ENCODE results near the gene TLX1.

TLX1 gene

GRCh38 chr10:101122270-101123084 lies 8.6 kb upstream of the TLX1 start:
- no peaks in the 10 kb centered on the region for H3K9me3 Mint-ChIP-seq
- H3K27ac Mint-ChIP-seq, result no peak overlapping the region
- peak overlapping the region; percentile 17 for H3K4me3 Mint-ChIP-seq
- H3K27me3 Mint-ChIP-seq, result peaks cover 70% of the 10 kb centered on the region
- no peak for ATAC-seq
- H3K4me1 Mint-ChIP-seq, result peaks cover 36% of the 10 kb centered on the region
- no peaks in the 10 kb centered on the region for H3K36me3 Mint-ChIP-seq

DNA sequence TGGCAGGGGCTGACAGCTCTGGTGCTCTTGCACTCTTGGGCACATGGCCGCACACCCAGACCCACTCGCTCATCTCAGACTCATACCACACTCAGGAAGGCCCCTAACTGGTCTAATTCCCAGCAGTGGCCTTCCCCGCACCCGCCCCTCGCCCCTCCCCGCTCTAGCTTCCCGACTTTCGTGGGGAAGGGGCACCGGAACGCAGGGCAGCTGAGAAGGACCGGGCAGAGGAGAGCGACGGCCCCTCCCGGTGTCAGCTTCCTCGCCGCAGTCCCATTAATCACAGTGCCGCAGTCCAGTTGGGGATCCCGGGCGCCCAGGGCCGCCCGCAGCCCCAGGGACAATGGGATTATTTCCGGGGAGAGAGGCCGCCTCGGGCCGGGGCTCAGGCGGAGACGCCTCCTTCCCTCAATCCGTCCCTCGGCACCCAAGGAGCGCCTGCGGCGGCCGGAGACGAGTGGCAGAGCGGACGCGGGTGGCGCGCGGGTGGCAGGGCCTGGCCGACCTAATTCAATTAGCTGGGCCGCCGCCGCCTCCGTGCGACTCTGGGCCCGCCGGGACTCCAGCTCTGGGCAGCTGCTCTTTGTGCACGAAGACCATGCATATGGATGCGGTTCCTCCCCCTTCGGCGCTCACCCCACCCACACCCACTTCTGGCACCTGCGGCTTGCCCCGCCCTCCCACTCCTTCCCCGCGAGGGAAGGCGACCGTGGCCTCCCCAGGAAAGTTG lies 7.8 kb upstream of the TLX1 start:
- H3K27me3 Mint-ChIP-seq, result peaks cover 74% of the 10 kb centered on the region
- H3K4me1 Mint-ChIP-seq, result peaks cover 36% of the 10 kb centered on the region
- no peaks in the 10 kb centered on the region for H3K9me3 Mint-ChIP-seq
- H3K27ac Mint-ChIP-seq, result no peak overlapping the region
- H3K4me3 Mint-ChIP-seq, result peak overlapping the region; percentile 13
- ATAC-seq, result no peak
- no peaks in the 10 kb centered on the region for H3K36me3 Mint-ChIP-seq

DNA sequence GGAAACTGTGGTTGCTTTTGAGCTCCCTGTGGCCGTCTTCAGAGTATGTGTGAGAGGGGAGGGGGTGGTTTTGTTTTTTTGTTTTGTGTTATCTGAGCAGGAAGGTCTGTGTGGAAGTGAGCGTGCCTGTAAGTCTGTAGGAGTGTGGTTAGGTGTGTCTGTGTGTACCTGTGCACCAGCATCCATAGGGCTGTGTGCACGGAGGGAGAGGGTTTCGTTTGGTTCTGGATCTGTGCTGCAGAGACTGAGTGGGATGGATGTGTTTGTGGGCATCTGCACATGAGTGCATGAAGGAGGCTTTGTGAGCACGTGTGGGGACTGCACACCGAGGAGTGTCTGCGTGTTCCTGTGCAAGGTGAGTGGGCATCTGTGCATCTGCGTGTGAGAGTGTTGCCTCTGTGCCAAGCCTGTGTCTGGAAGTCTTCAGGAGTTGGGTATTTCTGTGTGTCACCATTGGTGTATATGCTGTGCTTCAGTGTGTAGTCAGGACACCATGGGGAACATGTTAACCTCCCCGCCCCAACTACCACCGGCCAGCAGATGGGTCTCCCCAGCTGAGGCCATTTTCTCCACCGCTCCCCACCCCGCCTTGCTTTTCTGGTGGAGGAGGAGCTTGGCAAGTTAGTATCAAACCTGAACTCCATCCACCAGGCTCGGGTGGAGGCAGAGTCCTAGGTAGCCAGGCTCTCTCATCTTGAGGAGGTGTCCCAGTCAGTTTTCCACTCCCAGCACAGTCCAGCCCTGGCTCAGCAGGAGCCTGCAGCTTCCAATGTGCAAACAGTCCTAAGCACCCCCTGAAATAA lies 7.1 kb upstream of the TLX1 start:
- Mint-ChIP-seq H3K27ac (no peak overlapping the region), H3K4me1 (peaks cover 36% of the 10 kb centered on the region), H3K27me3 (peaks cover 81% of the 10 kb centered on the region), H3K4me3 (no peak overlapping the region), H3K9me3 (no peaks in the 10 kb centered on the region), H3K36me3 (no peaks in the 10 kb centered on the region)
- ATAC-seq, result no peak

GRCh38 chr10:101124933-101125332 lies 6.2 kb upstream of the TLX1 start:
- H3K4me1 Mint-ChIP-seq, result peaks cover 36% of the 10 kb centered on the region
- no peak overlapping the region for H3K4me3 Mint-ChIP-seq
- no peak for ATAC-seq
- no peak overlapping the region for H3K27ac Mint-ChIP-seq
- no peaks in the 10 kb centered on the region for H3K9me3 Mint-ChIP-seq
- H3K36me3 Mint-ChIP-seq, result no peaks in the 10 kb centered on the region
- H3K27me3 Mint-ChIP-seq, result peaks cover 90% of the 10 kb centered on the region

- no peak overlapping the region for H3K4me3 Mint-ChIP-seq
These were observed 4.1 kb upstream of the TLX1 start for GRCh38 chr10:101126684-101127628.

DNA sequence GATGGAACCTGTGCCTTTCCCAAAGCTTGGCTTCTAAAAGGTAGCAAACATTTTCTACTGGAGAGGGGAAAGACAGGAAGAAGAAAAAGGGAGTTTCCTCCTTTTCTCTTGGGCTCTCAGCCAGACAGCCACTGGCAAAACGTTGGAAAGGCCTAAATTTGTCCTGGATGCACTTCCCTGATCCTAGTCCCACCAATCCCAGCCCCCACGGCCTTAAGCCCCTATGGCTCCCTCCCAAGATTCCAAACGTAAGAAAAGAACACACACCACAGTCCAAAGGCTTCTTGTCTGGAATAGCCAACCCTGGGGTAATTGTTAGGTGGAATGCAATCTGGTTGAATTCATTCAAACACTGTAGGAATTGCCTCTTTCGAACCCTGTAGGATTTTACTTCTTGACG lies 959 bp upstream of the TLX1 start:
- ATAC-seq, result no peak
- Mint-ChIP-seq H3K4me1 (peaks cover 39% of the 10 kb centered on the region), H3K27me3 (peaks cover 93% of the 10 kb centered on the region), H3K27ac (no peak overlapping the region), H3K4me3 (no peak overlapping the region), H3K9me3 (no peaks in the 10 kb centered on the region), H3K36me3 (no peaks in the 10 kb centered on the region)

More at GRCh38 chr10:101126684-101127628, 4.1 kb upstream of the TLX1 start:
- no peaks in the 10 kb centered on the region for H3K9me3 Mint-ChIP-seq
- peaks cover 93% of the 10 kb centered on the region for H3K27me3 Mint-ChIP-seq
- H3K36me3 Mint-ChIP-seq, result no peaks in the 10 kb centered on the region
- H3K4me1 Mint-ChIP-seq, result peaks cover 32% of the 10 kb centered on the region
- no peak for ATAC-seq
- no peak overlapping the region for H3K27ac Mint-ChIP-seq

GRCh38 chr10:101131962-101132635 lies 999 bp downstream of the TLX1 start:
- Mint-ChIP-seq H3K4me3 (peak overlapping the region; percentile 11), H3K27ac (no peak overlapping the region), H3K36me3 (no peaks in the 10 kb centered on the region), H3K9me3 (no peaks in the 10 kb centered on the region), H3K4me1 (peaks cover 50% of the 10 kb centered on the region), H3K27me3 (peaks cover 93% of the 10 kb centered on the region)
- no peak for ATAC-seq

GRCh38 chr10:101132636-101133473 lies 1.8 kb downstream of the TLX1 start:
- Mint-ChIP-seq H3K27me3 (peaks cover 93% of the 10 kb centered on the region), H3K4me3 (no peak overlapping the region), H3K27ac (no peak overlapping the region), H3K9me3 (no peaks in the 10 kb centered on the region), H3K36me3 (no peaks in the 10 kb centered on the region), H3K4me1 (peaks cover 54% of the 10 kb centered on the region)
- no peak for ATAC-seq

GRCh38 chr10:101133489-101134298 lies 2.6 kb downstream of the TLX1 start:
- no peaks in the 10 kb centered on the region for H3K9me3 Mint-ChIP-seq
- H3K4me3 Mint-ChIP-seq, result peak overlapping the region; percentile 45
- H3K36me3 Mint-ChIP-seq, result no peaks in the 10 kb centered on the region
- peaks cover 98% of the 10 kb centered on the region for H3K27me3 Mint-ChIP-seq
- peaks cover 61% of the 10 kb centered on the region for H3K4me1 Mint-ChIP-seq
- H3K27ac Mint-ChIP-seq, result no peak overlapping the region
- no peak for ATAC-seq

- Mint-ChIP-seq H3K9me3 (no peaks in the 10 kb centered on the region), H3K27me3 (peaks cover 98% of the 10 kb centered on the region), H3K36me3 (no peaks in the 10 kb centered on the region), H3K27ac (no peak overlapping the region), H3K4me3 (peak overlapping the region; percentile 51), H3K4me1 (peaks cover 69% of the 10 kb centered on the region)
- ATAC-seq, result no peak
These were observed 3.4 kb downstream of the TLX1 start for GRCh38 chr10:101134299-101135127.

GRCh38 chr10:101135141-101136006 lies 4.3 kb downstream of the TLX1 start:
- Mint-ChIP-seq H3K4me3 (peak overlapping the region; percentile 51), H3K36me3 (no peaks in the 10 kb centered on the region), H3K27me3 (peaks cover 94% of the 10 kb centered on the region), H3K4me1 (peaks cover 73% of the 10 kb centered on the region), H3K27ac (no peak overlapping the region), H3K9me3 (no peaks in the 10 kb centered on the region)
- ATAC-seq, result no peak
